H1 (cell line): ENCODE measurements around the gene MRPL16. TPM values are rescaled to one million over a fixed set of nuclear protein-coding genes. Genes with fewer than 3 reads are reported as not detected.

Experiments used
- CTCF ChIA-PET: fragments of 300-600 bp; sonication (Branson Sonifier 250); formaldehyde crosslinking; loops from one replicate; lab custom pipeline; 2021; ENCODE audit not compliant: partially characterized antibody; lab: Charles Lee
- POLR2A ChIA-PET: fragments of 300-600 bp; sonication (Branson Sonifier 250); formaldehyde crosslinking; loops from one replicate; lab custom pipeline; 2021; ENCODE audit warnings: inconsistent platforms; ENCODE audit not compliant: partially characterized antibody; lab: Charles Lee
- DNase-seq, 2 experiments: peaks; one replicate each; pipeline versions ENCODE4 v3.0.0 to v3.0.0-alpha.2; 2010 to 2022; ENCODE audit warnings: low spot score in 2 of 2, low read depth in 1 of 2, mixed read lengths in 1 of 2
- FAIRE-seq: peaks from 2 replicates; lab custom pipeline; 2011; peaks lifted over from hg19 to GRCh38; lab: Jason Lieb, UNC
- H2AFZ ChIP-seq: 2 replicates; pipeline ENCODE4 v1.8.1; 2012; ENCODE audit warnings: low read length, inconsistent platforms
- H2AK5ac ChIP-seq: 2 replicates; pipeline ENCODE4 v1.6.1; 2013; ENCODE audit warnings: low read depth, low read length
- H2BK120ac ChIP-seq: replicated peaks from 2 replicates; pipeline ENCODE3; 2013; ENCODE audit warnings: low read depth, low read length, inconsistent platforms
- H2BK12ac ChIP-seq: 2 replicates; pipeline ENCODE4 v1.6.1; 2013; ENCODE audit warnings: low read depth, low read length
- H2BK15ac ChIP-seq: 2 replicates; pipeline ENCODE4 v1.6.1; 2013; ENCODE audit warnings: low read length
- H2BK20ac ChIP-seq: 2 replicates; pipeline ENCODE4 v1.6.1; 2013; ENCODE audit warnings: low read length
- H2BK5ac ChIP-seq: 2 replicates; pipeline ENCODE4 v1.6.1; 2013; ENCODE audit warnings: low read depth, low read length
- H3K14ac ChIP-seq: 2 replicates; pipeline ENCODE4 v1.6.1; 2013; ENCODE audit warnings: inconsistent platforms; ENCODE audit not compliant: insufficient read length
- H3K18ac ChIP-seq: 2 replicates; pipeline ENCODE4 v1.6.1; 2013; ENCODE audit warnings: low read length; ENCODE audit errors: extremely low read depth
- H3K23ac ChIP-seq: 2 replicates; pipeline ENCODE4 v1.6.1; 2013; ENCODE audit warnings: inconsistent platforms; ENCODE audit not compliant: insufficient read length
- H3K23me2 ChIP-seq: 2 replicates; pipeline ENCODE4 v1.6.1; 2013; ENCODE audit warnings: low read depth, low read length
- H3K27ac ChIP-seq: 2 replicates; pipeline ENCODE4 v1.6.1; 2011; ENCODE audit warnings: low read depth, low read length, inconsistent platforms
- H3K27me3 ChIP-seq, 4 experiments: replicated peaks in 1 of 4; 1 replicate in 1 of 4; 2 replicates in 3 of 4; pipeline versions ENCODE4 v1.6.1 to v1.8.1; 2011 to 2013; ENCODE audit warnings: low read length in 3 of 4, mild to moderate bottlenecking in 3 of 4, inconsistent platforms in 2 of 4, mixed read lengths in 2 of 4, moderate library complexity in 1 of 4; ENCODE audit not compliant: control insufficient read depth in 3 of 4, insufficient read depth in 3 of 4; ENCODE audit errors: extremely low read depth in 1 of 4
- H3K36me3 ChIP-seq, 4 experiments: 2 replicates each; pipeline versions ENCODE4 v1.6.1 to v1.8.1; 2011 to 2013; ENCODE audit warnings: mild to moderate bottlenecking in 4 of 4, low read length in 3 of 4, moderate library complexity in 2 of 4, control low read depth in 1 of 4, inconsistent platforms in 1 of 4; ENCODE audit not compliant: insufficient read depth in 4 of 4, control insufficient read depth in 2 of 4
- H3K4ac ChIP-seq: replicated peaks from 2 replicates; pipeline ENCODE3; 2013; ENCODE audit warnings: low read length, low read depth, mixed read lengths, inconsistent platforms; ENCODE audit not compliant: insufficient read length
- H3K4me1 ChIP-seq, 4 experiments: replicated peaks in 1 of 4; 1 replicate in 1 of 4; 2 replicates in 3 of 4; pipeline versions ENCODE4 v1.6.1 to v1.8.1; 2011 to 2013; ENCODE audit warnings: low read length in 3 of 4, inconsistent platforms in 2 of 4, mixed read lengths in 1 of 4; ENCODE audit not compliant: insufficient read depth in 4 of 4, control insufficient read depth in 3 of 4
- H3K4me2 ChIP-seq, 2 experiments: 2 replicates each; pipeline versions ENCODE4 v1.6.1 to v1.8.1; 2011 to 2013; ENCODE audit warnings: low read depth in 2 of 2, low read length in 2 of 2, control low read depth in 1 of 2, inconsistent platforms in 1 of 2, mild to moderate bottlenecking in 1 of 2; ENCODE audit not compliant: insufficient read depth in 1 of 2
- H3K4me3 ChIP-seq, 4 experiments: fragments of 200-600, 300-600 bp in 1 of 4; sonication (generic), shearing (Covaris generic), sonication (Bioruptor Twin) in 1 of 4; 2 replicates each; pipeline versions ENCODE4 v1.5.1 to v1.8.1; 2011 to 2016; ENCODE audit warnings: low read length in 4 of 4, low read depth in 3 of 4, control low read depth in 2 of 4, inconsistent platforms in 2 of 4, mild to moderate bottlenecking in 2 of 4, mixed read lengths in 1 of 4, moderate library complexity in 1 of 4; ENCODE audit not compliant: insufficient read depth in 2 of 4; ENCODE audit errors: extremely low read depth in 1 of 4
- H3K56ac ChIP-seq: replicated peaks from 2 replicates; pipeline ENCODE3; 2013; ENCODE audit warnings: low read depth, mild to moderate bottlenecking, mixed read lengths, low read length, inconsistent platforms; ENCODE audit not compliant: insufficient read length
- H3K79me1 ChIP-seq: 2 replicates; pipeline ENCODE4 v1.6.1; 2013; ENCODE audit warnings: low read depth, low read length, control low read depth
- H3K79me2 ChIP-seq, 2 experiments: 2 replicates each; pipeline versions ENCODE4 v1.6.1 to v1.8.1; 2012 to 2013; ENCODE audit warnings: low read length in 2 of 2, mild to moderate bottlenecking in 2 of 2, inconsistent platforms in 1 of 2; ENCODE audit not compliant: insufficient read depth in 2 of 2, control insufficient read depth in 1 of 2
- H3K9ac ChIP-seq, 4 experiments: replicated peaks in 1 of 4; 1 replicate in 1 of 4; 2 replicates in 3 of 4; pipeline versions ENCODE4 v1.6.1 to v1.8.1; 2011 to 2013; ENCODE audit warnings: low read depth in 3 of 4, low read length in 3 of 4, control low read depth in 2 of 4, mild to moderate bottlenecking in 2 of 4, moderate library complexity in 2 of 4, inconsistent platforms in 1 of 4; ENCODE audit errors: extremely low read depth in 1 of 4
- H3K9me3 ChIP-seq, 2 experiments: 2 replicates each; pipeline versions ENCODE4 v1.6.1 to v1.8.1; 2012 to 2013; ENCODE audit warnings: mild to moderate bottlenecking in 2 of 2, moderate library complexity in 2 of 2, control low read depth in 1 of 2, inconsistent platforms in 1 of 2, low read depth in 1 of 2, low read length in 1 of 2, mixed read lengths in 1 of 2; ENCODE audit not compliant: insufficient read depth in 2 of 2
- H4K20me1 ChIP-seq, 2 experiments: replicated peaks in 1 of 2; 2 replicates each; pipeline versions ENCODE3 to v1.8.1; 2011 to 2013; ENCODE audit warnings: inconsistent platforms in 2 of 2, low read length in 2 of 2, mild to moderate bottlenecking in 1 of 2; ENCODE audit not compliant: insufficient read depth in 2 of 2, control insufficient read depth in 1 of 2
- H4K5ac ChIP-seq: 2 replicates; pipeline ENCODE4 v1.6.1; 2013; ENCODE audit warnings: low read length, low read depth, mixed read lengths, inconsistent platforms; ENCODE audit not compliant: insufficient read length
- H4K8ac ChIP-seq: 2 replicates; pipeline ENCODE4 v1.8.0; 2013; ENCODE audit warnings: mild to moderate bottlenecking, moderate library complexity, low read length, inconsistent platforms; ENCODE audit not compliant: insufficient read depth; ENCODE audit errors: extremely low read depth
- H4K91ac ChIP-seq: replicated peaks from 2 replicates; pipeline ENCODE3; 2013; ENCODE audit warnings: low read length, mixed read lengths, inconsistent platforms; ENCODE audit not compliant: insufficient read length
- ATF2 ChIP-seq: IDR thresholded peaks from 2 replicates; pipeline ENCODE4 v1.6.1; 2012; ENCODE audit warnings: low read length, inconsistent platforms
- EGR1 ChIP-seq: IDR thresholded peaks from 2 replicates; pipeline ENCODE4 v1.6.1; 2011; ENCODE audit warnings: low read depth, low read length, borderline replicate concordance
- EP300 ChIP-seq, 2 experiments: IDR thresholded peaks; 1 replicate in 1 of 2; 2 replicates in 1 of 2; pipeline ENCODE4 v1.6.1; 2011 to 2012; ENCODE audit warnings: low read depth in 2 of 2, low read length in 2 of 2, mild to moderate bottlenecking in 2 of 2, borderline replicate concordance in 1 of 2, inconsistent platforms in 1 of 2, moderate library complexity in 1 of 2
- HDAC6 ChIP-seq: IDR thresholded peaks from one replicate; pipeline ENCODE4 v1.7.1; 2012; ENCODE audit warnings: low read depth, mild to moderate bottlenecking, inconsistent platforms, low read length, moderate library complexity
- JUN ChIP-seq: IDR thresholded peaks from 2 replicates; pipeline ENCODE4 v1.6.1; 2011; ENCODE audit warnings: low read depth, mild to moderate bottlenecking, improper control_type of control experiment, low read length
- KDM5A ChIP-seq: fragments of 200-600 bp; IDR thresholded peaks from 2 replicates; pipeline ENCODE4 v1.7.1; 2012; ENCODE audit warnings: mild to moderate bottlenecking, low read length, inconsistent platforms, mixed read lengths
- MAFK ChIP-seq: IDR thresholded peaks from 2 replicates; pipeline ENCODE4 v1.6.1; 2012; ENCODE audit warnings: low read depth, mild to moderate bottlenecking, improper control_type of control experiment, low read length
- MAX ChIP-seq: IDR thresholded peaks from 2 replicates; pipeline ENCODE4 v1.6.1; 2012; ENCODE audit warnings: inconsistent platforms
- NANOG ChIP-seq: IDR thresholded peaks from 2 replicates; pipeline ENCODE4 v1.6.1; 2011; ENCODE audit warnings: low read length, low read depth, mild to moderate bottlenecking, inconsistent platforms; ENCODE audit not compliant: insufficient read depth, poor library complexity, severe bottlenecking
- RFX5 ChIP-seq: IDR thresholded peaks from 2 replicates; pipeline ENCODE4 v1.6.1; 2011; ENCODE audit warnings: low read depth, low read length, improper control_type of control experiment, borderline replicate concordance
- SIRT6 ChIP-seq: IDR thresholded peaks from one replicate; pipeline ENCODE4 v1.7.1; 2012; ENCODE audit warnings: low read length, inconsistent platforms
- TBP ChIP-seq: IDR thresholded peaks from 2 replicates; pipeline ENCODE4 v1.6.1; 2011; ENCODE audit warnings: low read depth, low read length, improper control_type of control experiment
- YY1 ChIP-seq: IDR thresholded peaks from 2 replicates; pipeline ENCODE4 v1.6.1; 2011; ENCODE audit warnings: low read depth, mild to moderate bottlenecking, low read length
- WGBS, 2 experiments: shearing (Covaris generic) in 1 of 2; methylation state at CpG; one replicate each; pipeline versions ENCODE4 v1.1.6 to v1.1.7; 2013 to 2015; ENCODE audit warnings: low lambda C conversion rate in 2 of 2, mixed read lengths in 2 of 2, inconsistent platforms in 1 of 2, low coverage in 1 of 2, missing lambda C conversion rate in 1 of 2; ENCODE audit not compliant: insufficient replicate concordance in 2 of 2, insufficient coverage in 1 of 2, insufficient read length in 1 of 2; ENCODE audit errors: extremely low coverage in 1 of 2, missing lambda C conversion rate in 1 of 2; 5-methylcytosine and 5-hydroxymethylcytosine counted together
- polyA plus RNA-seq, 7 experiments: library from polyadenylated mRNA; depleted of rRNA in 3 of 7; stranded (reverse) in 5 of 7; unstranded in 2 of 7; fragments of >200 nt in 5 of 7; fragments of 200-250 nt in 2 of 7; gene quantifications; 1 replicate in 5 of 7; 2 replicates in 1 of 7; 4 replicates in 1 of 7; pipeline versions ENCODE4 v1.2.1 to v1.2.3, GENCODE V29; 2011 to 2013; ENCODE audit warnings: missing spikeins in 2 of 7, mixed read lengths in 2 of 7
- total RNA-seq: library from RNA; stranded (reverse); fragmentation: NEBNext Ultra II Directional; extraction: Animal tissue kit (Norgen Biotek cat#: 25700); gene quantifications from 2 replicates; pipeline ENCODE4 v1.2.1, GENCODE V29; 2021

MRPL16 gene
- total and polyA plus RNA-seq, 2 of the 8 experiments (the other 6 are each of a cell fraction or from before 2014, with no cell fraction given) = 69.2 to 79.8 TPM

- H3K4me3 ChIP-seq = no peak overlapping the region
- no peak overlapping the region for H3K18ac ChIP-seq
- H3K4me1 ChIP-seq = peaks cover 0 to 4% (median 2%) of the 10 kb centered on the region in 4 experiments; a peak in 3 of 7 replicates
- no peak overlapping the region for H3K27ac ChIP-seq
- H3K4me2 ChIP-seq = no peak overlapping the region
- no peak overlapping the region for H3K4ac ChIP-seq
- H4K8ac ChIP-seq = no peak overlapping the region
- no peak overlapping the region for H2AFZ ChIP-seq
- no peak overlapping the region for H4K5ac ChIP-seq
- no peak for FAIRE-seq
- no peak overlapping the region for H3K9ac ChIP-seq
- no peaks in the 10 kb centered on the region for H4K20me1 ChIP-seq
- no peak overlapping the region for H2BK5ac ChIP-seq
- H3K79me2 ChIP-seq = no peaks in the 10 kb centered on the region
- H2BK12ac ChIP-seq = no peak overlapping the region
- no peak overlapping the region for H2BK15ac ChIP-seq
- H3K23me2 ChIP-seq = no peaks in the 10 kb centered on the region
- H3K9me3 ChIP-seq = 0 out of 4 replicates have a peak, but pooled peaks cover 0 to 4% of the 10 kb centered on the region in 2 experiments
- no peak overlapping the region for H2BK120ac ChIP-seq
- no peaks in the 10 kb centered on the region for H3K27me3 ChIP-seq
- ChIA-PET CTCF (interaction anchor here (1.0 to 1.4 kb wide), 2 partner anchors 22 to 77 kb away, joined by 3 to 4 read pairs; no protein-coding TSS in a partner anchor), POLR2A (no interaction called here)
- DNase-seq = no peak
- no peak overlapping the region for H3K56ac ChIP-seq
- H3K23ac ChIP-seq = no peak overlapping the region
- WGBS, 2 experiments = 90% methylated on average over 12 of the region's 12 CpGs; no CpG with 5 or more reads in 1 of the 2 experiments
- H3K14ac ChIP-seq = no peak overlapping the region
- no peak overlapping the region for H2BK20ac ChIP-seq
- no peaks in the 10 kb centered on the region for H3K36me3 ChIP-seq
- H3K79me1 ChIP-seq = no peaks in the 10 kb centered on the region
- H2AK5ac ChIP-seq = no peak overlapping the region
- no peak overlapping the region for H4K91ac ChIP-seq
- no peak for TF ChIP-seq YY1
- TF ChIP-seq JUN = no peak
- TF ChIP-seq RFX5 = no peak
- no peak for TF ChIP-seq SIRT6
- no peak for TF ChIP-seq EGR1
- TF ChIP-seq ATF2 = no peak
- TF ChIP-seq TBP = no peak
- no peak for TF ChIP-seq MAX
- TF ChIP-seq HDAC6 = no peak
- no peak for TF ChIP-seq MAFK
- TF ChIP-seq KDM5A = no peak
- no peak for TF ChIP-seq EP300 (IDR thresholded peaks at IDR 0.05; ENCODE audit: borderline replicate concordance in 1 of 2, low read depth in 2 of 2, low read length in 2 of 2)
- no peak for TF ChIP-seq NANOG
Observed at GRCh38 chr11:59842316-59842715, 31.7 kb upstream of the MRPL16 start.
